Ovary (tissue), 1 donor: Measurements from ENCODE around the gene ST3GAL3.

Experiments used
- EP300 ChIP-seq: sonication (generic); formaldehyde crosslinking; IDR thresholded peaks from one replicate; pipeline ENCODE4 v1.6.1; 2017; ENCODE audit warnings: antibody characterized with exemption
- POLR2A ChIP-seq: fragments of 450-650 bp; IDR thresholded peaks from one replicate; pipeline ENCODE4 v1.6.1; 2017; ENCODE audit warnings: antibody characterized with exemption, mild to moderate bottlenecking, moderate library complexity

- TF ChIP-seq EP300 = no peak
- no peak for TF ChIP-seq POLR2A
Observed at GRCh38 chr1:43742026-43742425, 34.7 kb downstream of the ST3GAL3 start.
